Neural cell (in vitro differentiated cells): ENCODE data around the gene FLYWCH1. TPM values are rescaled to one million over a fixed set of nuclear protein-coding genes. Genes with fewer than 3 reads are reported as not detected.

Experiments
- H2AFZ ChIP-seq: fragments of 200-600, 300-800 bp; sonication (generic), shearing (Covaris generic); 2 replicates; pipeline ENCODE4 v1.6.0; 2014; ENCODE audit warnings: low read depth, mild to moderate bottlenecking, antibody characterized with exemption, low read length, moderate library complexity
- H3F3A ChIP-seq: fragments of 200-600 bp; shearing (Covaris generic); 2 replicates; pipeline ENCODE4 v1.6.1; 2016; ENCODE audit warnings: mild to moderate bottlenecking, moderate library complexity, mixed read lengths, antibody characterized with exemption, low read length; ENCODE audit not compliant: insufficient read depth, poor library complexity, severe bottlenecking
- H3K27ac ChIP-seq: fragments of 200-600, 300-800 bp; sonication (generic), shearing (Covaris generic); 2 replicates; pipeline ENCODE4 v1.5.1; 2014; ENCODE audit warnings: mild to moderate bottlenecking, low read length, moderate library complexity
- H3K27me3 ChIP-seq: fragments of 300-800, 200-600 bp; sonication (generic), shearing (Covaris generic); 2 replicates; pipeline ENCODE4 v1.6.0; 2014; ENCODE audit warnings: mild to moderate bottlenecking, low read depth, low read length, moderate library complexity; ENCODE audit not compliant: insufficient read depth
- H3K36me3 ChIP-seq: fragments of 300-800, 200-600 bp; sonication (generic), shearing (Covaris generic); 2 replicates; pipeline ENCODE4 v1.5.1; 2014; ENCODE audit warnings: mild to moderate bottlenecking, antibody characterized with exemption, low read length, moderate library complexity; ENCODE audit not compliant: insufficient read depth
- H3K4me2 ChIP-seq: fragments of 300-800, 200-600 bp; sonication (generic), shearing (Covaris generic); 2 replicates; pipeline ENCODE4 v1.6.0; 2014; ENCODE audit warnings: mild to moderate bottlenecking, low read length
- H3K4me3 ChIP-seq: fragments of 300-800, 200-600 bp; sonication (generic), shearing (Covaris generic); 2 replicates; pipeline ENCODE4 v1.5.1; 2014; ENCODE audit warnings: mild to moderate bottlenecking, low read length, moderate library complexity
- H3K79me2 ChIP-seq: fragments of 200-600 bp; shearing (Covaris generic); replicated peaks from 2 replicates; pipeline ENCODE4 v1.6.0; 2014; ENCODE audit warnings: mild to moderate bottlenecking, low read length, moderate library complexity; ENCODE audit not compliant: insufficient read depth
- H3K9ac ChIP-seq: fragments of 300-800, 200-600 bp; sonication (generic), shearing (Covaris generic); 2 replicates; pipeline ENCODE4 v1.6.1; 2016; ENCODE audit warnings: mild to moderate bottlenecking, low read length, mixed read lengths
- H3K9me2 ChIP-seq: fragments of 200-600 bp; shearing (Covaris generic); 2 replicates; pipeline ENCODE4 v1.6.1; 2016; ENCODE audit warnings: mild to moderate bottlenecking, low read length, mixed read lengths; ENCODE audit not compliant: insufficient read depth
- H3K9me3 ChIP-seq: fragments of 200-600, 300-800 bp; sonication (generic), shearing (Covaris generic); 2 replicates; pipeline ENCODE4 v1.6.1; 2016; ENCODE audit warnings: mild to moderate bottlenecking, mixed run types, low read length, moderate library complexity, mixed read lengths
- H4K20me1 ChIP-seq: fragments of 200-600 bp; shearing (Covaris generic); 2 replicates; pipeline ENCODE4 v1.6.1; 2016; ENCODE audit warnings: mild to moderate bottlenecking, mixed run types; ENCODE audit not compliant: insufficient read depth
- EP300 ChIP-seq: fragments of 450-650 bp; conservative IDR thresholded peaks from 2 replicates; pipeline ENCODE4 v1.6.1; 2014; ENCODE audit warnings: antibody characterized with exemption, mild to moderate bottlenecking, moderate library complexity; ENCODE audit not compliant: poor library complexity, severe bottlenecking
- EZH2 ChIP-seq: fragments of 200-600, 300-800 bp; shearing (Covaris generic), sonication (generic); IDR thresholded peaks from 2 replicates; pipeline ENCODE4 v1.6.1; 2014; ENCODE audit warnings: antibody characterized with exemption, low read length, borderline replicate concordance, mild to moderate bottlenecking; ENCODE audit not compliant: insufficient read depth, poor library complexity, severe bottlenecking
- MXI1 ChIP-seq: fragments of 450-650 bp; conservative IDR thresholded peaks from 2 replicates; pipeline ENCODE4 v1.6.1; 2014; ENCODE audit warnings: antibody characterized with exemption, mild to moderate bottlenecking; ENCODE audit not compliant: poor library complexity, severe bottlenecking
- POLR2AphosphoS5 ChIP-seq: IDR thresholded peaks from 2 replicates; pipeline ENCODE4 v1.6.1; 2012
- RAD21 ChIP-seq: fragments of 450-650 bp; conservative IDR thresholded peaks from 2 replicates; pipeline ENCODE4 v1.6.1; 2014; ENCODE audit warnings: antibody characterized with exemption, mild to moderate bottlenecking, moderate library complexity
- SMC3 ChIP-seq: fragments of 450-650 bp; conservative IDR thresholded peaks from 2 replicates; pipeline ENCODE4 v1.6.1; 2014; ENCODE audit warnings: antibody characterized with exemption, mild to moderate bottlenecking, moderate library complexity; ENCODE audit not compliant: poor library complexity
- TAF1 ChIP-seq: IDR thresholded peaks from 2 replicates; pipeline ENCODE4 v1.6.1; 2012; ENCODE audit warnings: low read depth
- polyA plus RNA-seq: library from polyadenylated mRNA; depleted of rRNA; stranded (reverse); fragments of >200 nt; gene quantifications from 2 replicates; pipeline ENCODE4 v1.2.3, GENCODE V29; 2014
- TF ChIP-seq, protein P1 (sequence below): fragments of 450-650 bp; IDR thresholded peaks from 2 replicates; pipeline ENCODE4 v1.5.1; 2014; ENCODE audit warnings: antibody characterized with exemption, mild to moderate bottlenecking, moderate library complexity; ENCODE audit not compliant: poor library complexity, severe bottlenecking
- TF ChIP-seq, protein P2 (sequence below): IDR thresholded peaks from 2 replicates; pipeline ENCODE4 v1.6.1; 2012; ENCODE audit warnings: borderline replicate concordance

Gene FLYWCH1
- polyA plus RNA-seq, 1 donor from 2014 or later: 33.0 TPM

DNA sequence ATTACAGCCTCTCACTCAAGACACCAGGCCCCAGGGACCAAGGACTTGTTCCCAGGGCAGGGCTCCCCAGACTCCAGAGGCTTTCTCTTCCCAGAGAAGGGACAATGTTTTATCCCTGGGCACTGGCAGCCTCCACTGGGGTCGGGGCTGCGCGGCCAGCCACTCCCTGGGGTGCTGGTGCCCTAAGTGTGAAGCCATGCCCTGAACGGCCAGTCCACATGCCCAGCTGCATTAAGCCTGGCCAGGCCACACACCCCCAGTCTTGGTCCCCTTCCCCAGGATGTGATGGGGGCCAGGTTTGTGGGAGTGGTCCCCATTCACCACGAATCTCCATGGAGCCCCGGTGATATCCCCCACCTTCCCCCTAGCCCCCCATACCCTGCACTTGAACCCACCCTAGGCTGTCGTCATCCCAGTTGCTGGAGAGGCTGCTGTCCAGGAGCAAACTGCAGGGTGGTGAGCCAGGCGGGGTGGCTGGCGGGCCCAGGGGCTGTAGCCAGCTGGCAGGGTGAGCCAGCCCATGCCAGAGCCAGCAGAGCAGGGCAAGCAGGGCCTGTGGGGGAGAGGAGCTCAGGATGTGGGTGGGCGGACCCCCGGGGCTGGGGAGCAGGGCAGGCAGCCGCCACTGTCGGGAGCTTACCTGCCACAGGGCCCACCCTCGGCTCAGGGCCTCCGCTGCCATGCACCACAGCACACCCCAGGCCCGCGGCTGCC is 62.0 kb downstream of the FLYWCH1 start:
- Histone ChIP-seq H3K27ac (no peak overlapping the region), H3K4me2 (no peak overlapping the region), H3K36me3 (no peaks in the 10 kb centered on the region), H3K4me3 (no peak overlapping the region), H3K79me2 (no peaks in the 10 kb centered on the region), H4K20me1 (no peaks in the 10 kb centered on the region), H3K9me2 (no peaks in the 10 kb centered on the region), H3K9me3 (no peaks in the 10 kb centered on the region), H2AFZ (no peak overlapping the region), H3F3A (no peaks in the 10 kb centered on the region), H3K27me3 (no peaks in the 10 kb centered on the region), H3K9ac (no peak overlapping the region)
- no peak for TF ChIP-seq EP300
- TF ChIP-seq, protein P1, sequence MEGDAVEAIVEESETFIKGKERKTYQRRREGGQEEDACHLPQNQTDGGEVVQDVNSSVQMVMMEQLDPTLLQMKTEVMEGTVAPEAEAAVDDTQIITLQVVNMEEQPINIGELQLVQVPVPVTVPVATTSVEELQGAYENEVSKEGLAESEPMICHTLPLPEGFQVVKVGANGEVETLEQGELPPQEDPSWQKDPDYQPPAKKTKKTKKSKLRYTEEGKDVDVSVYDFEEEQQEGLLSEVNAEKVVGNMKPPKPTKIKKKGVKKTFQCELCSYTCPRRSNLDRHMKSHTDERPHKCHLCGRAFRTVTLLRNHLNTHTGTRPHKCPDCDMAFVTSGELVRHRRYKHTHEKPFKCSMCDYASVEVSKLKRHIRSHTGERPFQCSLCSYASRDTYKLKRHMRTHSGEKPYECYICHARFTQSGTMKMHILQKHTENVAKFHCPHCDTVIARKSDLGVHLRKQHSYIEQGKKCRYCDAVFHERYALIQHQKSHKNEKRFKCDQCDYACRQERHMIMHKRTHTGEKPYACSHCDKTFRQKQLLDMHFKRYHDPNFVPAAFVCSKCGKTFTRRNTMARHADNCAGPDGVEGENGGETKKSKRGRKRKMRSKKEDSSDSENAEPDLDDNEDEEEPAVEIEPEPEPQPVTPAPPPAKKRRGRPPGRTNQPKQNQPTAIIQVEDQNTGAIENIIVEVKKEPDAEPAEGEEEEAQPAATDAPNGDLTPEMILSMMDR: no peak
- TF ChIP-seq TAF1: no peak
- no peak for TF ChIP-seq POLR2AphosphoS5
- no peak for TF ChIP-seq SMC3
- no peak for TF ChIP-seq RAD21
- TF ChIP-seq, protein P2, sequence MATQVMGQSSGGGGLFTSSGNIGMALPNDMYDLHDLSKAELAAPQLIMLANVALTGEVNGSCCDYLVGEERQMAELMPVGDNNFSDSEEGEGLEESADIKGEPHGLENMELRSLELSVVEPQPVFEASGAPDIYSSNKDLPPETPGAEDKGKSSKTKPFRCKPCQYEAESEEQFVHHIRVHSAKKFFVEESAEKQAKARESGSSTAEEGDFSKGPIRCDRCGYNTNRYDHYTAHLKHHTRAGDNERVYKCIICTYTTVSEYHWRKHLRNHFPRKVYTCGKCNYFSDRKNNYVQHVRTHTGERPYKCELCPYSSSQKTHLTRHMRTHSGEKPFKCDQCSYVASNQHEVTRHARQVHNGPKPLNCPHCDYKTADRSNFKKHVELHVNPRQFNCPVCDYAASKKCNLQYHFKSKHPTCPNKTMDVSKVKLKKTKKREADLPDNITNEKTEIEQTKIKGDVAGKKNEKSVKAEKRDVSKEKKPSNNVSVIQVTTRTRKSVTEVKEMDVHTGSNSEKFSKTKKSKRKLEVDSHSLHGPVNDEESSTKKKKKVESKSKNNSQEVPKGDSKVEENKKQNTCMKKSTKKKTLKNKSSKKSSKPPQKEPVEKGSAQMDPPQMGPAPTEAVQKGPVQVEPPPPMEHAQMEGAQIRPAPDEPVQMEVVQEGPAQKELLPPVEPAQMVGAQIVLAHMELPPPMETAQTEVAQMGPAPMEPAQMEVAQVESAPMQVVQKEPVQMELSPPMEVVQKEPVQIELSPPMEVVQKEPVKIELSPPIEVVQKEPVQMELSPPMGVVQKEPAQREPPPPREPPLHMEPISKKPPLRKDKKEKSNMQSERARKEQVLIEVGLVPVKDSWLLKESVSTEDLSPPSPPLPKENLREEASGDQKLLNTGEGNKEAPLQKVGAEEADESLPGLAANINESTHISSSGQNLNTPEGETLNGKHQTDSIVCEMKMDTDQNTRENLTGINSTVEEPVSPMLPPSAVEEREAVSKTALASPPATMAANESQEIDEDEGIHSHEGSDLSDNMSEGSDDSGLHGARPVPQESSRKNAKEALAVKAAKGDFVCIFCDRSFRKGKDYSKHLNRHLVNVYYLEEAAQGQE: no peak
- no peak for TF ChIP-seq MXI1

DNA sequence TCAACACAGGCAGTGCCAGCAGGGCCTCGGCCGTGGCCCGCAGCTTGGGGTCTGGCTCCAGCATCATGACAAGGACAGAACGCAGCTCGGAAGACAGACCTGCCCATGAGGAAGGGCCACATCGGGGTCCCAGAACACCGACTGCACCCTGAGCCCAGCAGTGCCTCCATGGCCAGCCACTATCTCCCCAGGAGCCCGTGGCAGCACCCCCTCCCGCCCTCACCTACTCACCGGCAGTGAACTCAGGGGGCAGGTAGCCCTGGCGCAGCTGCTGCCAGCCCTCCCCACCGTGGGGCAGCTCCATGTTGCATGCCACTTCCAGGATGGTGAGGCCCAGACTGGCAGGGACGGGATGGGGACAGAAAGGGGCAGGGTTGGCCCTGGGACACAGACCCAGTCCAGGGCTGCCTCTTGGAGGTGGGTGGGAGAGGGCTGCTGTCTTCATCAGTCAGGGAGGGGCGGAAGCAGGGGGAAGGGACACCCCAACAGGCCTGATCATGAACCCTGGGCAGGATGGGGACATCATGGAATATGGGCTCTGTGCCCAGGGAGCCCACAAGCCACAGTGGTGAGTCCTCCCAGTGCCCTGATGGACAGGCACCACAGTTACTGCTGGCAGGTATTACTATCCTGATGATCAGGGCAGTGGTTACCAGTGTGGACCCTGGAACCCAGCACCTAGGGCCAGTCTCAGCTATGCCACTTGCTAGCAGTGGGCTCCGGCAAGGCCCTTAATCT is 62.8 kb downstream of the FLYWCH1 start:
- H3K4me3 ChIP-seq: no peak overlapping the region
- no peaks in the 10 kb centered on the region for H3K79me2 ChIP-seq
- no peaks in the 10 kb centered on the region for H3K9me3 ChIP-seq
- TF ChIP-seq MXI1: no peak
- no peak for TF ChIP-seq EZH2
- TF ChIP-seq TAF1: no peak
- H3F3A ChIP-seq: no peaks in the 10 kb centered on the region
- no peaks in the 10 kb centered on the region for H3K27me3 ChIP-seq
- H4K20me1 ChIP-seq: no peaks in the 10 kb centered on the region
- no peak overlapping the region for H3K27ac ChIP-seq
- H3K4me2 ChIP-seq: no peak overlapping the region
- no peak overlapping the region for H2AFZ ChIP-seq
- no peak overlapping the region for H3K9ac ChIP-seq
- no peaks in the 10 kb centered on the region for H3K9me2 ChIP-seq
- no peaks in the 10 kb centered on the region for H3K36me3 ChIP-seq
